Prostate gland (tissue), 2 donors: ENCODE measurements around the gene KPNA3.

Source experiments
- POLR2AphosphoS5 ChIP-seq: sonication (generic); formaldehyde crosslinking; IDR thresholded peaks from one replicate; pipeline ENCODE4 v1.6.1; 2017; ENCODE audit warnings: antibody characterized with exemption
- TF ChIP-seq, protein P1 (sequence below), 4 experiments: fragments of 200-600 bp in 2 of 4; fragments of 450-650 bp in 2 of 4; sonication (generic) in 2 of 4; IDR thresholded peaks; 1 replicate in 3 of 4; 2 replicates in 1 of 4; pipeline ENCODE4 v1.5.1; 2016 to 2019; ENCODE audit warnings: antibody characterized with exemption in 4 of 4, mild to moderate bottlenecking in 2 of 4, moderate library complexity in 2 of 4

DNA sequence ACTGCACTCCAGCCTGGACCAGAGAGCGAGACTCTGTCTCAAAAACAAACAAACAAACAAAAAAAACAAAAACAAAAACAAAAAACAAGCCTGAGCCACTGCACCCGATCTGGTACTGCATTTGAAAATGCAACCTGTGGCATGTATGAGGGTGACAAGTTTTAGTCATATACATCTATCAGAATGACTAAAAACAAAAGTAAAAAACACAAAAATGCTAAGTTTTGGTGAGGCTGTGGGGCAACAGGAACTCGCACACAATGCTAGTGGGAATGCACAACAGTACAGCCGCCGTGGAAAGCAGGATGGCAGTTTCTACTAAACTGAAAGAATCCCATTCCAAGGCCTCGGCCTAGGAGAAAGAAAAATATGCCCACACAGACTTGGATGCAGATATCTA is 109.0 kb downstream of the KPNA3 start:
- TF ChIP-seq, protein P1, sequence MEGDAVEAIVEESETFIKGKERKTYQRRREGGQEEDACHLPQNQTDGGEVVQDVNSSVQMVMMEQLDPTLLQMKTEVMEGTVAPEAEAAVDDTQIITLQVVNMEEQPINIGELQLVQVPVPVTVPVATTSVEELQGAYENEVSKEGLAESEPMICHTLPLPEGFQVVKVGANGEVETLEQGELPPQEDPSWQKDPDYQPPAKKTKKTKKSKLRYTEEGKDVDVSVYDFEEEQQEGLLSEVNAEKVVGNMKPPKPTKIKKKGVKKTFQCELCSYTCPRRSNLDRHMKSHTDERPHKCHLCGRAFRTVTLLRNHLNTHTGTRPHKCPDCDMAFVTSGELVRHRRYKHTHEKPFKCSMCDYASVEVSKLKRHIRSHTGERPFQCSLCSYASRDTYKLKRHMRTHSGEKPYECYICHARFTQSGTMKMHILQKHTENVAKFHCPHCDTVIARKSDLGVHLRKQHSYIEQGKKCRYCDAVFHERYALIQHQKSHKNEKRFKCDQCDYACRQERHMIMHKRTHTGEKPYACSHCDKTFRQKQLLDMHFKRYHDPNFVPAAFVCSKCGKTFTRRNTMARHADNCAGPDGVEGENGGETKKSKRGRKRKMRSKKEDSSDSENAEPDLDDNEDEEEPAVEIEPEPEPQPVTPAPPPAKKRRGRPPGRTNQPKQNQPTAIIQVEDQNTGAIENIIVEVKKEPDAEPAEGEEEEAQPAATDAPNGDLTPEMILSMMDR (IDR thresholded peaks at IDR 0.05), result no peak
- no peak for TF ChIP-seq POLR2AphosphoS5
